Stimulated activated CD8-positive, alpha-beta memory T cell treated with anti-CD3 and anti-CD28 coated beads, Interleukin-7, amount 100 ng/mL, for 1 hour (primary cell): ENCODE measurements around the gene MAPKAPK5.
"Not testable (repeated sequence)": the region's sequence is repeated elsewhere in the genome, so short reads cannot be mapped to it uniquely, and the experiment has no call there.

Source experiments
- DNase-seq, 2 donors: peaks; one replicate each; pipeline ENCODE4 v3.0.0-alpha.2; 2020; ENCODE audit warnings: low read depth in 2 of 2

MAPKAPK5 gene

GRCh38 chr12:111886662-111887545, 44.9 kb downstream of the MAPKAPK5 start:
- no peak for DNase-seq

- DNase-seq = no peak
Measured at GRCh38 chr12:111887926-111888745, 46.1 kb downstream of the MAPKAPK5 start.

- DNase-seq = no peak
Measured at GRCh38 chr12:111893287-111893686, 51.3 kb downstream of the MAPKAPK5 start.

GRCh38 chr12:111894556-111894955, 52.5 kb downstream of the MAPKAPK5 start:
- DNase-seq = no peak

GRCh38 chr12:111901182-111901581, 59.2 kb downstream of the MAPKAPK5 start:
- no peak for DNase-seq

GRCh38 chr12:111904446-111904975, 62.5 kb downstream of the MAPKAPK5 start:
- no peak for DNase-seq

GRCh38 chr12:111905502-111905901, 63.5 kb downstream of the MAPKAPK5 start:
- DNase-seq = no peak

GRCh38 chr12:111907740-111908139, 65.7 kb downstream of the MAPKAPK5 start:
- DNase-seq = no peak

GRCh38 chr12:111925171-111925570, 83.1 kb downstream of the MAPKAPK5 start:
- DNase-seq = no peak

- no peak for DNase-seq
Measured at GRCh38 chr12:111926631-111927030, 84.6 kb downstream of the MAPKAPK5 start.

GRCh38 chr12:111927346-111927745, 85.3 kb downstream of the MAPKAPK5 start:
- DNase-seq = no peak

GRCh38 chr12:111932241-111932640, 90.2 kb downstream of the MAPKAPK5 start:
- no peak for DNase-seq

GRCh38 chr12:111936869-111937268, 94.8 kb downstream of the MAPKAPK5 start:
- DNase-seq = no peak

GRCh38 chr12:111937429-111937828, 95.4 kb downstream of the MAPKAPK5 start:
- DNase-seq = no peak

- DNase-seq = no peak
Measured at GRCh38 chr12:111942557-111942956, 100.5 kb downstream of the MAPKAPK5 start.

GRCh38 chr12:111943929-111944328, 101.9 kb downstream of the MAPKAPK5 start:
- DNase-seq = no peak

- not testable (repeated sequence) for DNase-seq
Measured at GRCh38 chr12:111950961-111951676, 109.1 kb downstream of the MAPKAPK5 start.
